ENCODE data around the gene SMIM7. TPM values are rescaled to one million over a fixed set of nuclear protein-coding genes. Genes with fewer than 3 reads are reported as not detected.

Gene SMIM7
- total and polyA plus RNA-seq, 2 of the 13 experiments (the other 11 are each of a cell fraction or from before 2014, with no cell fraction given) = 55.7 to 74.9 TPM

GRCh38 chr19:16659832-16660708, at the start of gene SMIM7 (continued):
- no peak for TF ChIP-seq TRIM22 (IDR thresholded peaks at IDR 0.05)
- TF ChIP-seq ZNF577 (CRISPR knock-in tag; IDR thresholded peaks at IDR 0.05; ENCODE audit: borderline replicate concordance, low read depth) = no peak
- TF ChIP-seq CBX2 (IDR thresholded peaks at IDR 0.05; ENCODE audit: low read depth, low read length) = no peak
- no peak for TF ChIP-seq CBX2 (CRISPR knock-in tag; IDR thresholded peaks at IDR 0.05; ENCODE audit: low read depth)
- TF ChIP-seq ZNF674 (CRISPR knock-in tag; IDR thresholded peaks at IDR 0.05; ENCODE audit: low read depth) = no peak
- TF ChIP-seq TERF1 (CRISPR knock-in tag; IDR thresholded peaks at IDR 0.05) = no peak
- TF ChIP-seq RARG (CRISPR knock-in tag; IDR thresholded peaks at IDR 0.05; ENCODE audit: low read depth) = no peak
- peak; percentile 51; the same call in 1 of the 2 replicates for TF ChIP-seq GATAD2A (CRISPR knock-in tag; IDR thresholded peaks at IDR 0.05)
- no peak for TF ChIP-seq ZNF367 (CRISPR knock-in tag; IDR thresholded peaks at IDR 0.05; ENCODE audit: borderline replicate concordance)
- no peak; the same call in 1 of the 2 replicates for TF ChIP-seq NRL (CRISPR knock-in tag; IDR thresholded peaks at IDR 0.05; ENCODE audit: borderline replicate concordance)
- peak; percentile 85 for TF ChIP-seq CCDC6 (CRISPR knock-in tag; IDR thresholded peaks at IDR 0.05)
- TF ChIP-seq KLF12 (CRISPR knock-in tag; IDR thresholded peaks at IDR 0.05; ENCODE audit: borderline replicate concordance) = peak; percentile 67
- peak; percentile 86 for TF ChIP-seq ZBTB40 (IDR thresholded peaks at IDR 0.05)
- TF ChIP-seq ZBTB40 (CRISPR knock-in tag; IDR thresholded peaks at IDR 0.05) = 0 out of 2 replicates have a peak, but pooled peaks have one; percentile 21
- no peak; the same call in 1 of the 2 replicates for TF ChIP-seq ZBTB2 (CRISPR knock-in tag; IDR thresholded peaks at IDR 0.05; ENCODE audit: low read depth)
